ENCODE measurements around the gene ABL2.
"Not testable (repeated sequence)": the region's sequence is repeated elsewhere in the genome, so short reads cannot be mapped to it uniquely, and the experiment has no call there.

ABL2 gene

DNA sequence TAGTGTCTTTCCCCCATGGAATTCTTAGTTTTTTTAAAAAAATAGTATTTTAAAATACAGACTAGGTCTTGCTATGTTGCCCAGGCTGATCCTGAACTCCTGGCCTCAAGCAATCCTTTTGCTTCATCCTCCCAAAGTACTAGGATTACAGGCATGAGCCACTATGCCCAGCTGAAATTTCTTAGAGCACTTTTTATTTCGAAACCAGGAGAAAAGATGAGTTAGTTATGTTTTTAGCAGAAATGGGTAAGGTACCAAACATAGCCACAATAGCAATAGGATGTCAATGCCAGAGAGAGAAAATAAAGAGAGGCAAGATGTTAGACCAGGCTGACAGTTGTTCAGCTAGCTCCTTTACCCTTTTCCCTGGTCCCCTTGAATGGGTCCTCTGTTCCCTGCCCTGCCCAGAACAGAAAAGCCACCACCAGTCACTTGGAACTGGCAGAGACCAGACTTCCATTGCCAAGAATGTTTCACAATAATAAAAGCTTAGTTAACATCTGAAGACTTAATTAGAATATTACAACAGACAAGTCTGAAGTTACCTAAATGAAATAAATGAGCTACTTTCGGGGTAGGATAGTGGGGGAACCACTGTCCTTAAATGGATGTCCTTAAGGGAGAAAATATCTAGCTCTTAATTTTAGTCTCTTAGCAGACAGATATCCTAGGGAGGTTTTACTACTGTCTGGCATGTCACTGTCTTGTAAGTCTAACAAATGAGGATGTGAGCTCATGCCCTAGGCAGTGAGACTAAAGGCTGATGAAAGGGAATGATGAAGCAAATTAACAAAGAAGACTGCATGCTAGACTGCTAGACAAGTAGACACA is 54.3 kb downstream of the ABL2 start:
- H3K9me3 ChIP-seq (ENCODE audit: control insufficient read depth, low read length): no peaks in the 10 kb centered on the region
- no peaks in the 10 kb centered on the region for H3K27me3 ChIP-seq (ENCODE audit: control insufficient read depth, insufficient read depth, low read length, poor library complexity, severe bottlenecking)
- H3K36me3 ChIP-seq (ENCODE audit: control insufficient read depth, insufficient read depth, low read length): no peaks in the 10 kb centered on the region
- WGBS, 2 experiments: 85 to 95% methylated on average over 2 of the region's 2 CpGs
- no peak overlapping the region for H3K4me3 ChIP-seq (ENCODE audit: insufficient read depth, low read depth, low read length)
- H3K27ac ChIP-seq (ENCODE audit: insufficient read depth, low read depth, low read length, poor library complexity, severe bottlenecking): peak overlapping the region; percentile 79
- H3K4me1 ChIP-seq (ENCODE audit: control insufficient read depth, insufficient read depth, low read length): no peaks in the 10 kb centered on the region

DNA sequence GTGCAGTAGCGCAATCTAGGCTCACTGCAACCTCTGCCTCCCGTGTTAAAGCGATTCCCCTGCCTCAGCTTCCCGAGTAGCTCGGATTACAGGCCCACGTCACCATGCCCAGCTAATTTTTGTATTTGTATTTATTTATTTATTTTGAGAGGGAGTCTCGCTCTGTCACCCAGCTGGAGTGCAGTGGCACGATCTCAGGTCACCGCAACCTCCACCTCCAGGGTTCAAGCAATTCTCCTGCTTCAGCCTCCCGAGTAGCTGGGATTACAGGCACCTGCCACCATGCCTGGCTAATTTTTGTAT is 59.1 kb downstream of the ABL2 start:
- not testable (repeated sequence) for H3K9me3 ChIP-seq (ENCODE audit: control insufficient read depth, low read length); H3K27me3 ChIP-seq (ENCODE audit: control insufficient read depth, insufficient read depth, low read length, poor library complexity, severe bottlenecking); H3K4me1 ChIP-seq (ENCODE audit: control insufficient read depth, insufficient read depth, low read length); H3K4me3 ChIP-seq (ENCODE audit: insufficient read depth, low read depth, low read length); H3K36me3 ChIP-seq (ENCODE audit: control insufficient read depth, insufficient read depth, low read length); H3K27ac ChIP-seq (ENCODE audit: insufficient read depth, low read depth, low read length, poor library complexity, severe bottlenecking)
- WGBS, 2 experiments: 91 to 94% methylated on average over 10 of the region's 10 CpGs

DNA sequence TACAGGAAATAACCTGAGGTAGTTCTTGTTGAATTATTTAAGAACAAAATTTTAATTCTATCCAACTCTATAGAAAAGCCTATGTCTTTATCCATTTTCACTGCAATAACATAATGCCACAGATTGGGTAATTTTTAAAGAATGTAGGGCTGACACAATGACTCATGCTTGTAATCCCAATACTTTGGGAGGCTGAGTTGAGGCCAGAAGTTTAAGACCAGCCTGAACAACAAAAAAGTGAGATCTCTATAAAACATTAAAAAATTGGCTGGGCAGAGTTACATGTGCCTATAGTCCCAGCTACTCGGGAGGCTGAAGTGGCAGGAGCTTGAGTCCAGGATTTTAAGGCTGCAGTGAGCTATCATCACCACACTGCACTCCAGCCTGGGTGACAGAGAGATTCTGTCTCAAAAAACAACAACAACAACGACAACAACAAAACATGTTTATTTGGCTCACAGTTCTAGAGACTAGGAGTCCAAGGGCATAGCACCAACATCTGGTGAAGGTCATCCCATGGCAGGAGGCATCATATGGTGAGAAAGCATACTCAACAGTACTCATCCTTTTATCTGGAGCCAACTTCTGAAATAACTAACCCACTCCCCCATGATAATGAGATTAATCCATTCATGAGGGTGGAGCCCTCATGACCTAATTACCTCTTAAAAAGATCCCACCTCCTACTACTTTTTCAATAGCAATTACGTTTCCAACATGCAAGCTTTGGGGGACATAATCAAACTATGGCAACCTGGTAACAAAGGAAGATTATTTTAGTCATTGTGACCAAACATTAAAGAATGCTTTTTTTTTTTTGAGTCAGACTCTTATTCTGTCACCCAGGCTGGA is 59.6 kb downstream of the ABL2 start:
- Histone ChIP-seq H3K36me3 (ENCODE audit: control insufficient read depth, insufficient read depth, low read length) (no peaks in the 10 kb centered on the region), H3K4me3 (ENCODE audit: insufficient read depth, low read depth, low read length) (no peak overlapping the region), H3K27me3 (ENCODE audit: control insufficient read depth, insufficient read depth, low read length, poor library complexity, severe bottlenecking) (no peaks in the 10 kb centered on the region), H3K4me1 (ENCODE audit: control insufficient read depth, insufficient read depth, low read length) (no peaks in the 10 kb centered on the region), H3K9me3 (ENCODE audit: control insufficient read depth, low read length) (no peaks in the 10 kb centered on the region), H3K27ac (ENCODE audit: insufficient read depth, low read depth, low read length, poor library complexity, severe bottlenecking) (no peak overlapping the region)
- 95 to 96% methylated on average over 3 of the region's 3 CpGs for WGBS, 2 experiments

DNA sequence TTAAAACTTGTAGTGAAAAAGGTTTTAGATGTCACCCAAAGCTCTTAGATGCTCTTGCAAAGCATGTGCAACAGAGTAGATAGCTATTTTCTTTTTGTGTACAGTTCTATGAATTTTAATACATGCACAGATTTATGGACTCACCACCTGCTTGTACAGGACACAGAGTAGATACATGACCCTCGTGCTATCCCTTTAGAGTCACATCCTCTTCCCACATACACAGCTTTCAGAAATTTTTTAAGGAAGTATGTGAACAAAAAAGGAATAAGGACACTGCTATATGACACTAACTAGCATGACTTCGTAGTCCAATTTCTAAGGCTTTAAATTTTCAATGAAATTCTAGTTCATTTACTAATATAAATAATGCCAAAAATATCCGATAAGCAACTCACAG is 60.9 kb downstream of the ABL2 start:
- H3K4me3 ChIP-seq (ENCODE audit: insufficient read depth, low read depth, low read length): no peak overlapping the region
- no peaks in the 10 kb centered on the region for H3K36me3 ChIP-seq (ENCODE audit: control insufficient read depth, insufficient read depth, low read length)
- WGBS, 2 experiments: 78 to 100% methylated on average over 2 to 3 of the region's 3 CpGs
- no peaks in the 10 kb centered on the region for H3K9me3 ChIP-seq (ENCODE audit: control insufficient read depth, low read length)
- H3K27me3 ChIP-seq (ENCODE audit: control insufficient read depth, insufficient read depth, low read length, poor library complexity, severe bottlenecking): no peaks in the 10 kb centered on the region
- H3K4me1 ChIP-seq (ENCODE audit: control insufficient read depth, insufficient read depth, low read length): no peaks in the 10 kb centered on the region
- no peak overlapping the region for H3K27ac ChIP-seq (ENCODE audit: insufficient read depth, low read depth, low read length, poor library complexity, severe bottlenecking)

DNA sequence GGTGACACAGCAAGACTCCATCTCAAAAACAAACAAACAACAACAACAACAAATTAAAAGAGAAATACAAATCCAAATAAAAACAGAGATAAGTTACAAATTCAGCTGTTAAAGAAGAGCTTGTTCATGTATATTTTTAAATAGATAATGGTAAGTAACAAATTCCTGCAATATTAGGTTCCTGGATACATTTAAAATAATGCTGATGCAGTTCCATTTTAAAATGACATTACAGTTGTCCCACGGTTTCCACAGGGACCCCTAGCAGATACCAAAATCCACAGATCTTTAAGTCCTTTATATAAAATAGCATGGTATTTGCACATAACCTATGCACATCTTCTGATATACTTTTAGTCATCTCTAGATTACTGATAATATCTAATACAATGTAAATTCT is 61.5 kb downstream of the ABL2 start:
- WGBS, 2 experiments: 67 to 85% methylated on average over 1 of the region's 1 CpG
- no peaks in the 10 kb centered on the region for H3K36me3 ChIP-seq (ENCODE audit: control insufficient read depth, insufficient read depth, low read length)
- H3K27me3 ChIP-seq (ENCODE audit: control insufficient read depth, insufficient read depth, low read length, poor library complexity, severe bottlenecking): no peaks in the 10 kb centered on the region
- H3K4me1 ChIP-seq (ENCODE audit: control insufficient read depth, insufficient read depth, low read length): no peaks in the 10 kb centered on the region
- H3K9me3 ChIP-seq (ENCODE audit: control insufficient read depth, low read length): no peaks in the 10 kb centered on the region
- H3K27ac ChIP-seq (ENCODE audit: insufficient read depth, low read depth, low read length, poor library complexity, severe bottlenecking): no peak overlapping the region
- H3K4me3 ChIP-seq (ENCODE audit: insufficient read depth, low read depth, low read length): no peak overlapping the region

DNA sequence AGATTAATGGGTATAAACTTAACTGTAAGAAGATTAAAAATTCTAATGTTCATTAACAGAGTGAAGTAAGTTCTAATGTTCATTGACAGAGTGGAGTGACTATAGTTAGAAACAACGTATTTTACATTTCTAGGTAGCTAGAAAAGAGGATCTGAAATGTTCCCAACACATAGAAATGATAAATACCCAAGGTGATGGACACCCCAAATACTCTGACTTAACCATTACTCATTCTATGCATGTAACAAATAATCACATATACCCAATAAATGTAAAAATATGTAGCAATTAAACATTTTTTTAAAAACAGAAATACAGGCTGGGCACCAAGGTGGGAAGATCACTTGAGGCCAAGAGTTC is 62.1 kb downstream of the ABL2 start:
- no peaks in the 10 kb centered on the region for H3K27me3 ChIP-seq (ENCODE audit: control insufficient read depth, insufficient read depth, low read length, poor library complexity, severe bottlenecking)
- no peak overlapping the region for H3K4me3 ChIP-seq (ENCODE audit: insufficient read depth, low read depth, low read length)
- WGBS, 2 experiments: 88 to 89% methylated on average over 1 of the region's 1 CpG
- no peaks in the 10 kb centered on the region for H3K9me3 ChIP-seq (ENCODE audit: control insufficient read depth, low read length)
- no peaks in the 10 kb centered on the region for H3K4me1 ChIP-seq (ENCODE audit: control insufficient read depth, insufficient read depth, low read length)
- no peak overlapping the region for H3K27ac ChIP-seq (ENCODE audit: insufficient read depth, low read depth, low read length, poor library complexity, severe bottlenecking)
- H3K36me3 ChIP-seq (ENCODE audit: control insufficient read depth, insufficient read depth, low read length): no peaks in the 10 kb centered on the region

DNA sequence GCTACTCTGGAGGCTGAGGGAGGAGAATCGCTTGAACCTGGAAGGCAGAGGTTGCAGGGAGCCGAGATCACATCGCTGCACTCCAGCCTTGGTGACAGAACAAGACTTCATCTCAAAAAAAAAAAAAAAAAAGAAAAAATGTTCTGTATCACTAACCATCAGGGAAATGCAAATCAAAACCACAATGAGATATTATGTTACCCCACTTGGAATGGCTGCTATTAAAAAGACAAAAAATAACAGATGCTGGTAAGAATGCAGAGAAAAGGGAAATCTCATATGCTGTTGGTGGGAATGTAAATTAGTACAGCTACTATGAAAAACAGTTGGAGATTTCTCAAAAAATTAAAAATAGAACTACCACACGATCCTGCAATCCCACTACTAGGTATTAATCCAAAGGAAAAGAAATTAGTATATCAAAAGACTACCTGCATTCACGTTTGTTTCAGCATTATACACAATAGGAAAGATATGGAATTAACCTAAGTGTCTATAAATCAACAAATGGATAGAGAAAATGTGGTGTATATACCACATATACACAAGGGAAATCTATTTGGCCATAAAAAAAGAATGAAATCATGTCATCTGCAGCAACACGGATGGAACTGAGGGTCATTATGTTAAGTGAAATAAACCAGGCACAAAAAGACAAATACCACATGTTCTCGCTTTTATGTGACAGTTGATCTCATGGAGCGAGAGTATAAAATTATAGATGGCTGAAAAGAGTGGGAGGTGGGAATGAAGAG is 62.6 kb downstream of the ABL2 start:
- Histone ChIP-seq H3K4me3 (ENCODE audit: insufficient read depth, low read depth, low read length) (no peak overlapping the region), H3K27me3 (ENCODE audit: control insufficient read depth, insufficient read depth, low read length, poor library complexity, severe bottlenecking) (no peaks in the 10 kb centered on the region), H3K4me1 (ENCODE audit: control insufficient read depth, insufficient read depth, low read length) (no peaks in the 10 kb centered on the region), H3K9me3 (ENCODE audit: control insufficient read depth, low read length) (no peaks in the 10 kb centered on the region), H3K27ac (ENCODE audit: insufficient read depth, low read depth, low read length, poor library complexity, severe bottlenecking) (no peak overlapping the region), H3K36me3 (ENCODE audit: control insufficient read depth, insufficient read depth, low read length) (no peaks in the 10 kb centered on the region)
- 87 to 95% methylated on average over 6 to 7 of the region's 8 CpGs for WGBS, 2 experiments

DNA sequence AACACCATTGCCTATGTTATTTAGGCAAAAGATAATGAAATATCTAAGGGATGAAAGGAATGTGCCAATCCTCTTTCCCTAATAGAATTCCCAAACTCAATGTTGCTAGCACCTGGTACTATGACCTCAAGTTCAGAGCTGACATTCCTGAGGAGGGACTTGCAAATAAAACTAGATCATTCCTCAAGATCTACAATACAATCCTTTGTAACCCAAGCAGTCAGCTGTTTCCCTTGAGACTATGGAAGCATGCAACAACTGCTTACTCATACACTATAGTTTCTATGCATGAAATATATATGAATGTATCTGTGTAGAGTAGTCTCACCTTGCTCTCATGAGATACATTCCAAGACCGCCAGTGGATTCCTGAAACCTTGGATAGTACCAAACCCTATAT is 65.0 kb downstream of the ABL2 start:
- Histone ChIP-seq H3K9me3 (ENCODE audit: control insufficient read depth, low read length) (no peaks in the 10 kb centered on the region), H3K27me3 (ENCODE audit: control insufficient read depth, insufficient read depth, low read length, poor library complexity, severe bottlenecking) (no peaks in the 10 kb centered on the region), H3K27ac (ENCODE audit: insufficient read depth, low read depth, low read length, poor library complexity, severe bottlenecking) (no peak overlapping the region), H3K4me1 (ENCODE audit: control insufficient read depth, insufficient read depth, low read length) (no peaks in the 10 kb centered on the region), H3K36me3 (ENCODE audit: control insufficient read depth, insufficient read depth, low read length) (no peaks in the 10 kb centered on the region), H3K4me3 (ENCODE audit: insufficient read depth, low read depth, low read length) (no peak overlapping the region)
- WGBS, 2 experiments: 100% methylated on average over 1 of the region's 1 CpG; no CpG with 5 or more reads in 1 of the 2 experiments

DNA sequence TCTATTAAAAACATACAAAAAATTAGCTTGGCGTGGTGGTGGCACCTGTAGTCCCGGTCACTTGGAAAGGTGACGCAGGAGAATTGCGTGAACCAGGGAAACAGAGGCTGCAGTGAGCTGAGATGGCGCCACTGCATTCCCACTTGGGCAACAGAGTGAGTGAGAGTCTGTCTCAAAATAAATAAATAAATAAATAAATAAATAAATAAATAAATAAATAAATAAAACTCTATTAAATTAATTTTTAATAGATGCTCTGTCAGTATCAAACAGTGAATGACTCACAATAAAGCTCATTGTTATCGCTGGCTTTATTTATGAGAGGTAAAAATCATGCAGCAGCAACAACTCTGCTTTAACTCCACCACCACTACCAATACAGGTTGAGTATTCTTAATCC is 72.8 kb downstream of the ABL2 start:
- no peaks in the 10 kb centered on the region for H3K36me3 ChIP-seq (ENCODE audit: control insufficient read depth, insufficient read depth, low read length)
- no peak overlapping the region for H3K27ac ChIP-seq (ENCODE audit: insufficient read depth, low read depth, low read length, poor library complexity, severe bottlenecking)
- H3K9me3 ChIP-seq (ENCODE audit: control insufficient read depth, low read length): no peaks in the 10 kb centered on the region
- no peaks in the 10 kb centered on the region for H3K27me3 ChIP-seq (ENCODE audit: control insufficient read depth, insufficient read depth, low read length, poor library complexity, severe bottlenecking)
- no peaks in the 10 kb centered on the region for H3K4me1 ChIP-seq (ENCODE audit: control insufficient read depth, insufficient read depth, low read length)
- WGBS, 2 experiments: 90 to 97% methylated on average over 6 of the region's 6 CpGs
- no peak overlapping the region for H3K4me3 ChIP-seq (ENCODE audit: insufficient read depth, low read depth, low read length)

DNA sequence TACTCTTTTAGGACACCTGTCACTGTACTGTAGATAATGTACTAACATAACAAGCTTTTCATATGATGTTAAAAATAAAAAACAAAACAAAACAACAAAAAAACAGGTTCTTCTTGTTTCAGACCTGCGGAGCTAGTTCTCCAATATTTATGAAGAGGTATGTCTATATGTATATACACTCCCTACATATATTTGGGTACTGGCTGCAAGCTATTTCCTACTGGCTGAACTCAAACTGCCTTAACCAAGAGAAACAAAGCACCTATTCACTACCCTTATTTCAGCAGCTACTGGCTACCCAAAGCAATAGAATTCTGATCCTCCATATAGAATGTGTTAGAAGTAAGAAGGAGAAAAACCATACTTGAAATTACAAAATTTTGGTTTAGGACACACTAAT is 73.5 kb downstream of the ABL2 start:
- WGBS, 2 experiments: 100% methylated on average over 1 of the region's 1 CpG; no CpG with 5 or more reads in 1 of the 2 experiments
- Histone ChIP-seq H3K4me1 (ENCODE audit: control insufficient read depth, insufficient read depth, low read length) (no peaks in the 10 kb centered on the region), H3K4me3 (ENCODE audit: insufficient read depth, low read depth, low read length) (no peak overlapping the region), H3K9me3 (ENCODE audit: control insufficient read depth, low read length) (no peaks in the 10 kb centered on the region), H3K27ac (ENCODE audit: insufficient read depth, low read depth, low read length, poor library complexity, severe bottlenecking) (no peak overlapping the region), H3K27me3 (ENCODE audit: control insufficient read depth, insufficient read depth, low read length, poor library complexity, severe bottlenecking) (no peaks in the 10 kb centered on the region), H3K36me3 (ENCODE audit: control insufficient read depth, insufficient read depth, low read length) (no peaks in the 10 kb centered on the region)
